Right ventricle myocardium inferior (tissue), 1 donor: ENCODE data around the gene PCCA. TPM values are rescaled to one million over a fixed set of nuclear protein-coding genes. Genes with fewer than 3 reads are reported as not detected.
A peak's percentile ranks its signal among the peaks of the same experiment; 100 is the strongest.

Source experiments
- ATAC-seq: fragments of 200-7000 bp; cut with Tn5 transposase; one replicate; pipeline ENCODE4 v1.9.1; 2020; ENCODE audit warnings: mild to moderate bottlenecking, moderate library complexity
- DNase-seq: peaks from one replicate; pipeline ENCODE4 v3.0.0; 2021; ENCODE audit errors: missing footprints
- intact Hi-C: fragments of 100-400 bp; cut with DNase I; formaldehyde crosslinking; loops from one replicate; pipeline ENCODE4 v1.11.0; 2022
- total RNA-seq: library from RNA; stranded (reverse); fragmentation: NEBNext Ultra II Directional; extraction: Animal tissue kit (Norgen Biotek cat#: 25700); gene quantifications from one replicate; pipeline ENCODE4 v1.2.1, GENCODE V29; 2021
- donor health status: DM: no; HTN: yes; CAD: no; lungs with severe emphysema.

PCCA gene
- total RNA-seq, 1 donor from 2014 or later, result 64.0 TPM

- intact Hi-C loops, result no loop called here
- no peak for DNase-seq
- ATAC-seq, result no peak
Measured at GRCh38 chr13:100532836-100533435, 444.0 kb downstream of the PCCA start.

- no peak for DNase-seq
- intact Hi-C loops, result no loop called here
Measured at GRCh38 chr13:100533588-100534041, 444.7 kb downstream of the PCCA start.

GRCh38 chr13:100534147-100534843 is 445.4 kb downstream of the PCCA start:
- ATAC-seq, result no peak
- intact Hi-C loops, result no loop called here

More at GRCh38 chr13:100533588-100534041, 444.7 kb downstream of the PCCA start:
- ATAC-seq, result no peak

GRCh38 chr13:100534911-100535310 is 446.0 kb downstream of the PCCA start:
- ATAC-seq (no peak), DNase-seq (no peak)
- intact Hi-C loops, result no loop called here

More at GRCh38 chr13:100534147-100534843, 445.4 kb downstream of the PCCA start:
- no peak for DNase-seq

DNA sequence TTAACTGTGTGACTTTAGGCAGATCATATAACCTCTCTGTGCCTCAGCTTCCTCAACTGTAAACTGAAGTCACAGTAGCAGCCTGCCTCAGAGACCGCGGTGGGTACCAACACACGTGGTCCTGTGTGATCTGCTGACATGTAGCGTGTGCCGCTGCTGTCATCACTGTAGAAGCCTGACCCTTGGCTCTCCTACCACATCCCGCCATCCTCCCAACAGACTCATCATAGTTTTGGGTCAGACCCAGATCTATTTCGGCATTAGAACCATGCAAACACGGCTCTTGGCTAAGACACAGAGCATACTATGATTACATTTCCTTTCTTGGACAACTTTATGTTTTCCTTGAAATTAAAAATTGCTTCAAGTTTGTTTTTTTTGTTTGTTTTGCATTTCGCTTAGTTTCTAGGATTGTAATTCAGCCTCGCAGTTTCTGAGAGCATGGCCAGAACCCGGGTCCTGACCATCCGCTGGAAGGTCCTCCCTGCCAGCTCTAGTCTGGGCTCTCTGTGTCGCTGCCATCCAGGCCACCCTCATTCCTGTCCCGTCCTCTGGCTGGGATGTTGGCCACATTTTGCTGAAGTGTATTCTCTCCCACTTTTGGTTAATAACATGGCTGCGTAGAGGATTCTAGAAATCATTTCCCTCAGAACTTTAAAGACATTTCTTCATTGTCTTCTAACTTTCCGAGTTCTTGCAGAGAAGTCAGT is 446.7 kb downstream of the PCCA start:
- intact Hi-C loops, result no loop called here
- DNase-seq (no peak), ATAC-seq (peak; percentile 59)

DNA sequence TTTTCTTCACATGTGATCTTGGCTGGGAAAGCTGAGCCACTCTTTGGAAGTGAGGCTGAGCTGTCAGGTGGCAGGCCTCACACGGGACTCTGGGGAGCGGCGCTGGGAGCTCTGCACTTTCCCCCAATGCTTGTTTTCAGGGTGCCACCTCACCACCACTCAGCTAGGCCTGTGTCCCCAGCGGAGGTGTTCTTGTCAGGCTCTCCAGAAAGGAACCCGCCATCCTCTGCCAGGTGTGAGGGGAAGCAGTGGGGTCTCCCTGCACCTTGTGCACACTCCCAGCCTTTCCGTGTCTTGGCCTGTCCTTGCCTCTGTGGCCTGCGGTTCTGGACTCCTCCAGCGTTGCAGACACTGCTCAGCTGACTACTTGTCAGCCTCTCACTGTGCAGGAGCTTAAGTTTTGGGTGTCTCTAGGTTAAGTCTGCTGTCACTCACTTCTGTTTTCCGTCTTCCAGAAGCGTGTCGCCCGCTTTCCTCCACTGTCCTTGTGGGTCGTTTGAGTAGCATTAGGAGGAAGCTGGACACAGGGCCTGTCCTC is 447.8 kb downstream of the PCCA start:
- DNase-seq, result no peak
- intact Hi-C loops, result no loop called here
- no peak for ATAC-seq

DNA sequence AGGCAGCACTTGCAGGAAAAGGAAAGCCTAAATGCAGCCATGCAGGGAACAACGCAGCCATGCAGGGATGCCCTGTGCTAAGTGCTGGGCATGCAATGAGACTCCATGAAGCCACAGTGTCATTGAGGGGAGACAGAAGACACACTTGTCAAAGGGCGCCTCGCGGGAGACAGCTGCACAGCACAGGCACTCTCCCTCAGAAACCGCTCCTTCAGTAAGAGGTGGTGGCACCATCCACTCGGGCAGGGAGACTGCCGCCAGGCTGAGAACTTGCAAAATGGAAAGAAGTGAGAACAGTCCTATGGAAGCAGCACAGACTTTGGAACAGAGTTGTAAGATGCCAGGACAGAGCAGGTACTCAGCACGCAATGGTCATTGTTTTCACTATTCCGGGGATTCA is 448.6 kb downstream of the PCCA start:
- DNase-seq (no peak), ATAC-seq (no peak)
- intact Hi-C loops, result no loop called here

- no peak for ATAC-seq
- intact Hi-C loops, result no loop called here
- DNase-seq, result no peak
Measured at GRCh38 chr13:100537951-100538462, 449.1 kb downstream of the PCCA start.

DNA sequence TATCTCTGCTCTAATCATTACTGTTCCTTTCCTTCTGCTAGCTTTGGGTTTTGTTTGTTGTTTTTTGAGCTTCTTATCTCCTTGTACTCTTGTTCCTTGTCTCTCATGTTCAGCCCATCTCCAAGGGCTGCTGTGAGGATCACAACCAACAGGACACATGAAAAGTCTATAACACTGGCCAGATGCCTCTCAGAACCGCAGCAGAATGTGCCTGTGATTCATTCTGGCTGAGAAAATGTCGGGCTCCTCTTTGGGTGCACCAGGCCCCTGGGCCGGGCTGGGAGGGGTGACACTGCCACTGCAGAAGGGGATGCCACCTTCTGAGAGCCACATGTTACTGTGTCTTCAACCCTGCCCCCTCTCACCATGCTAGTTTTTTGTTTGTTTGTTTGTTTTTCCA is 451.7 kb downstream of the PCCA start:
- no peak for DNase-seq
- intact Hi-C loops, result no loop called here

GRCh38 chr13:100541897-100542825 is 453.3 kb downstream of the PCCA start:
- ATAC-seq (no peak), DNase-seq (no peak)
- intact Hi-C loops, result no loop called here

More for the DNA sequence above, 451.7 kb downstream of the PCCA start:
- no peak for ATAC-seq

DNA sequence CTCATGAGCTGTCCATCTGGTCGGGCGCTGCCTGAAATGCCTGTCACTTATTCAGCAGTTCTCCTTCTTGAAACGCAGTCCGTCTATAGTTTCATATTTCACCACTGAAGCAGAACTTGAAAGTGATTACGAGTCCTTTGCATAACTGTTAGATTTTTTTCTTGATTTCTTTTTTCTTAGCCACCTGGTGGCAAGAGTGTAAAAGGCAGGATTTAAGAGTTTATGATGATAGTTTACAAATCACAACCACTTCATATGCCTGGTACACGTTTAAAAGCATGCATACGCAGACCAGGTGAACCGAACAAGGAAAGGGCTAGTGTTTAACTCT is 453.9 kb downstream of the PCCA start:
- ATAC-seq (no peak), DNase-seq (no peak)
- intact Hi-C loops, result no loop called here

DNA sequence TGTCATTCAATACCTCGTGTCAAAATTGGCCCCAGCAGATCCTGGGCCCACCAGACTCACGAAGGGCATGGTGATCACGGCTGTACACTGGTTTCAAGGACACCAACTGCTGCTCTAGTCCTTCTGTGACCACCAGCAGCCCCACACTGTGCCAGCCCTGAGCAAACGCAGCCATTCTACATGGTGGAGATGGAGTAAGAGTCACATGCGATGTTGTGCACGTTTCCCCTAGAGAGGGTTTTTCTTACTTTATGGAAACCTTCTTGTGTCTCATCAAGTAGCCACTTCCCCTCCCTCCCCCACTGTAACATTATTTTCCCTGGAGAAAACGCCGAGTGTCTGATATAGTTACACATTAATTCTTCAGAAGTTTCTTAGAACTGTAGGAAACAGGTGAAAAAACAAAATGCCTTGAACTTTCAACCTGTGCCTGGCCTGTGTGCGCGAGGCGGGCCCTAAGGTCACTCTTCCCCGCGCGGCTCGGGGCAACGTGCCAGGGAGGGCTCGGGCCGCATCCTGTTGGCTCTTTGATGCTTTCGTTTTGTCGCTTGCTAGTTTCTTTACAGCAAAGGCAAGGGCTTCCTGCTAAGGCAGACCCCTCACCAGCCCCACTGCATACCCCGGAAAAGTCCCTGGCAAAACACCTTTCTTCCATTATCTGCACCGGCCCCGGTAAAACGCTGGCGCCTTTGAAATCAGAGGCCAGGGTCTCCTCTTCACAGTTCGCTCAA is 455.1 kb downstream of the PCCA start:
- intact Hi-C loops, result no loop called here
- DNase-seq, result no peak
- no peak for ATAC-seq

- peak; percentile 71 for ATAC-seq
- intact Hi-C loops, result no loop called here
- DNase-seq, result no peak
Measured at GRCh38 chr13:100544866-100545683, 456.2 kb downstream of the PCCA start.

GRCh38 chr13:100545684-100546061 is 456.8 kb downstream of the PCCA start:
- DNase-seq (no peak), ATAC-seq (no peak)
- intact Hi-C loops, result no loop called here

GRCh38 chr13:100546713-100547405 is 458.0 kb downstream of the PCCA start:
- ATAC-seq (no peak), DNase-seq (no peak)
- intact Hi-C loops, result no loop called here

- no peak for ATAC-seq
- intact Hi-C loops, result no loop called here
- no peak for DNase-seq
Measured at GRCh38 chr13:100547791-100548201, 458.9 kb downstream of the PCCA start.

DNA sequence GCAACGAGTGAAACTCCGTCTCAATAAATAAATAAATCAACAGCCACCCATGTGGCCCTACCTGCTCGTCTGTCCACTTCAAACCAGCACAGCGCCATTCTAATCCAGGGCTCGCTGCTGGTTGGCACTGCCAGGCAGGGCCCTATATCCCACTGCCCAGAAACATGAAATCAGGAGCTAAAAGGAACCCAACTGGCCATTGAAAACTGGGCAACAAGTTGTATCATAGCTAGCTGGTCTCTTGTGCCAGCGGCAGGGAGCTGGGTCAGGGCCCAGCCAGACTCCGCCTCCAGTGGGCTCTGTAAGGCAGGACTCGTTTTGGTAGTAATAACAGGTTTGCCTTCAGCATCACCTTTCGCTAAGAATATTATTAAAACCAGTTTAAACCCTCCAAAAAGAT is 460.4 kb downstream of the PCCA start:
- DNase-seq, result no peak
- intact Hi-C loops, result no loop called here
- ATAC-seq, result no peak
